Measurements from ENCODE around the gene SPOP. TPM values are rescaled to one million over a fixed set of nuclear protein-coding genes. Genes with fewer than 3 reads are reported as not detected.

Gene SPOP
- total and polyA plus RNA-seq, 2 experiments from 2014 or later = 13.9 to 18.6 TPM

DNA sequence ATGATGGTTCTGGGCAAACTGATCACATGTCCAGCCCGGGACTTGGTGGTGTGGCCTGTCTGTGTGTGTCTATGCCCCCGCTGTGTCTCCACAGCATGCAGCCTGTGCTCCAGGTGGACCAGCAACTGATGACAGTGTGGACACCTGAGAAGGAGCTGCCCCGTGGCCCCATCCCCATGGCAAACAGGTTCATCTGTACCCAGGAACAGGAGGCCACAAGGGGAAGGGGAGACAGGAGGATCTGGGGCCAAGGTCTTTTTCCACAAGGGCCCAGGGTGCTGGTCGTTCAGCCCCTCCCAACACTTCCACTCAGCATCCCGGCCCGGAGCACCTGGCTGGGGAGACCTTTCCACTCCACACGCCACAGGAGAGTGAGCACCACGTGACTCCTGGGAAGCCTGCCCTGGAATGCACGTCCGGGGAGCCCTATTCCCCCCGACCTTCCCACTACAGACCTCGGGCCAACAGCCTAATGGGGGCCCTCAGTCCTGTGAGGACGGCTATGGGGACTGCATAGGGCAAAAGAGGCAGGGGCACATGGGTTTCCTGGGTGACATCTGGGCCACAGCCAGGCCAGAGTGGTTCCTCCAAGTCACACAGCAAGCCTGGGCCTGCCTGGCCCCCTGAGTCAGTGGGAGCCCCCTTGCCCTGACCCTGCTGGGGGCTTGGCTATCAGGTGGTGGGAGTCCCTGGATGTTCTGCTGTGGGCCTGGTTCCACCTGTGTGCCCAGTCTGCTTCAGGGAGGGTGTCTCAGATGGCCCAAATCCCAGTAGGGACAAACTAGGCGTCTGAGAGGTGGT is 123.0 kb downstream of the SPOP start:
- ATAC-seq (no peak), DNase-seq (ENCODE audit: low spot score) (no peak)
- H3K36me3 ChIP-seq (ENCODE audit: insufficient read depth) = no peaks in the 10 kb centered on the region
- TF ChIP-seq CREB1 (CRISPR knock-in tag; IDR thresholded peaks at IDR 0.05; ENCODE audit: low read depth) = no peak
- TF ChIP-seq, protein P1, sequence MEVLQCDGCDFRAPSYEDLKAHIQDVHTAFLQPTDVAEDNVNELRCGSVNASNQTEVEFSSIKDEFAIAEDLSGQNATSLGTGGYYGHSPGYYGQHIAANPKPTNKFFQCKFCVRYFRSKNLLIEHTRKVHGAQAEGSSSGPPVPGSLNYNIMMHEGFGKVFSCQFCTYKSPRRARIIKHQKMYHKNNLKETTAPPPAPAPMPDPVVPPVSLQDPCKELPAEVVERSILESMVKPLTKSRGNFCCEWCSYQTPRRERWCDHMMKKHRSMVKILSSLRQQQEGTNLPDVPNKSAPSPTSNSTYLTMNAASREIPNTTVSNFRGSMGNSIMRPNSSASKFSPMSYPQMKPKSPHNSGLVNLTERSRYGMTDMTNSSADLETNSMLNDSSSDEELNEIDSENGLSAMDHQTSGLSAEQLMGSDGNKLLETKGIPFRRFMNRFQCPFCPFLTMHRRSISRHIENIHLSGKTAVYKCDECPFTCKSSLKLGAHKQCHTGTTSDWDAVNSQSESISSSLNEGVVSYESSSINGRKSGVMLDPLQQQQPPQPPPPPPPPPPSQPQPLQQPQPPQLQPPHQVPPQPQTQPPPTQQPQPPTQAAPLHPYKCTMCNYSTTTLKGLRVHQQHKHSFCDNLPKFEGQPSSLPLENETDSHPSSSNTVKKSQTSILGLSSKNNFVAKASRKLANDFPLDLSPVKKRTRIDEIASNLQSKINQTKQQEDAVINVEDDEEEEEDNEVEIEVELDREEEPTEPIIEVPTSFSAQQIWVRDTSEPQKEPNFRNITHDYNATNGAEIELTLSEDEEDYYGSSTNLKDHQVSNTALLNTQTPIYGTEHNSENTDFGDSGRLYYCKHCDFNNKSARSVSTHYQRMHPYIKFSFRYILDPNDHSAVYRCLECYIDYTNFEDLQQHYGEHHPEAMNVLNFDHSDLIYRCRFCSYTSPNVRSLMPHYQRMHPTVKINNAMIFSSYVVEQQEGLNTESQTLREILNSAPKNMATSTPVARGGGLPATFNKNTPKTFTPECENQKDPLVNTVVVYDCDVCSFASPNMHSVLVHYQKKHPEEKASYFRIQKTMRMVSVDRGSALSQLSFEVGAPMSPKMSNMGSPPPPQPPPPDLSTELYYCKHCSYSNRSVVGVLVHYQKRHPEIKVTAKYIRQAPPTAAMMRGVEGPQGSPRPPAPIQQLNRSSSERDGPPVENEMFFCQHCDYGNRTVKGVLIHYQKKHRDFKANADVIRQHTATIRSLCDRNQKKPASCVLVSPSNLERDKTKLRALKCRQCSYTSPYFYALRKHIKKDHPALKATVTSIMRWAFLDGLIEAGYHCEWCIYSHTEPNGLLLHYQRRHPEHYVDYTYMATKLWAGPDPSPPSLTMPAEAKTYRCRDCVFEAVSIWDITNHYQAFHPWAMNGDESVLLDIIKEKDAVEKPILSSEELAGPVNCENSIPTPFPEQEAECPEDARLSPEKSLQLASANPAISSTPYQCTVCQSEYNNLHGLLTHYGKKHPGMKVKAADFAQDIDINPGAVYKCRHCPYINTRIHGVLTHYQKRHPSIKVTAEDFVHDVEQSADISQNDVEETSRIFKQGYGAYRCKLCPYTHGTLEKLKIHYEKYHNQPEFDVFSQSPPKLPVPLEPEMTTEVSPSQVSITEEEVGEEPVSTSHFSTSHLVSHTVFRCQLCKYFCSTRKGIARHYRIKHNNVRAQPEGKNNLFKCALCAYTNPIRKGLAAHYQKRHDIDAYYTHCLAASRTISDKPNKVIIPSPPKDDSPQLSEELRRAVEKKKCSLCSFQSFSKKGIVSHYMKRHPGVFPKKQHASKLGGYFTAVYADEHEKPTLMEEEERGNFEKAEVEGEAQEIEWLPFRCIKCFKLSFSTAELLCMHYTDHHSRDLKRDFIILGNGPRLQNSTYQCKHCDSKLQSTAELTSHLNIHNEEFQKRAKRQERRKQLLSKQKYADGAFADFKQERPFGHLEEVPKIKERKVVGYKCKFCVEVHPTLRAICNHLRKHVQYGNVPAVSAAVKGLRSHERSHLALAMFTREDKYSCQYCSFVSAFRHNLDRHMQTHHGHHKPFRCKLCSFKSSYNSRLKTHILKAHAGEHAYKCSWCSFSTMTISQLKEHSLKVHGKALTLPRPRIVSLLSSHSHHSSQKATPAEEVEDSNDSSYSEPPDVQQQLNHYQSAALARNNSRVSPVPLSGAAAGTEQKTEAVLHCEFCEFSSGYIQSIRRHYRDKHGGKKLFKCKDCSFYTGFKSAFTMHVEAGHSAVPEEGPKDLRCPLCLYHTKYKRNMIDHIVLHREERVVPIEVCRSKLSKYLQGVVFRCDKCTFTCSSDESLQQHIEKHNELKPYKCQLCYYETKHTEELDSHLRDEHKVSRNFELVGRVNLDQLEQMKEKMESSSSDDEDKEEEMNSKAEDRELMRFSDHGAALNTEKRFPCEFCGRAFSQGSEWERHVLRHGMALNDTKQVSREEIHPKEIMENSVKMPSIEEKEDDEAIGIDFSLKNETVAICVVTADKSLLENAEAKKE (CRISPR knock-in tag; IDR thresholded peaks at IDR 0.05) = no peak
- no peak for TF ChIP-seq ZNF331 (CRISPR knock-in tag; IDR thresholded peaks at IDR 0.05; ENCODE audit: low read depth)
- no peak for TF ChIP-seq JUNB (IDR thresholded peaks at IDR 0.05; ENCODE audit: unreplicated experiment)
- no peak overlapping the region for H3K27ac ChIP-seq (ENCODE audit: low read depth)
- H3K27me3 Mint-ChIP-seq (ENCODE audit: insufficient read depth, low read depth, poor library complexity) = peaks cover 11% of the 10 kb centered on the region
- peaks cover 12% of the 10 kb centered on the region for H3K4me1 Mint-ChIP-seq
- H3F3A ChIP-seq (replicated peaks; ENCODE audit: low read depth) = no peaks in the 10 kb centered on the region
- H2AFZ ChIP-seq = peak overlapping the region; percentile 18; the same call in 1 of the 2 replicates
- H3K4me3 Mint-ChIP-seq = no peak overlapping the region
- H3K4me2 ChIP-seq = no peak overlapping the region
- H3K36me3 Mint-ChIP-seq (ENCODE audit: low read depth) = no peaks in the 10 kb centered on the region
- no peaks in the 10 kb centered on the region for H4K20me1 ChIP-seq (replicated peaks; ENCODE audit: insufficient read depth)
- H3K27ac Mint-ChIP-seq = no peak overlapping the region
- H3K4me1 ChIP-seq (ENCODE audit: insufficient read depth) = no peaks in the 10 kb centered on the region; the same call in 1 of the 2 replicates
- no peaks in the 10 kb centered on the region for H3K79me2 ChIP-seq (replicated peaks; ENCODE audit: insufficient read depth)
- H3K4me3 ChIP-seq = no peak overlapping the region
- H3K9me2 ChIP-seq (ENCODE audit: insufficient read depth) = no peaks in the 10 kb centered on the region
- H3K27me3 ChIP-seq (ENCODE audit: insufficient read depth) = no peaks in the 10 kb centered on the region; the same call in 1 of the 2 replicates
- no peaks in the 10 kb centered on the region for H3K9me3 Mint-ChIP-seq

Data from GM23338 (cell line).